ENCODE measurements around the gene TMF1.
A peak's percentile ranks its signal among the peaks of the same experiment; 100 is the strongest.

TMF1 gene

DNA sequence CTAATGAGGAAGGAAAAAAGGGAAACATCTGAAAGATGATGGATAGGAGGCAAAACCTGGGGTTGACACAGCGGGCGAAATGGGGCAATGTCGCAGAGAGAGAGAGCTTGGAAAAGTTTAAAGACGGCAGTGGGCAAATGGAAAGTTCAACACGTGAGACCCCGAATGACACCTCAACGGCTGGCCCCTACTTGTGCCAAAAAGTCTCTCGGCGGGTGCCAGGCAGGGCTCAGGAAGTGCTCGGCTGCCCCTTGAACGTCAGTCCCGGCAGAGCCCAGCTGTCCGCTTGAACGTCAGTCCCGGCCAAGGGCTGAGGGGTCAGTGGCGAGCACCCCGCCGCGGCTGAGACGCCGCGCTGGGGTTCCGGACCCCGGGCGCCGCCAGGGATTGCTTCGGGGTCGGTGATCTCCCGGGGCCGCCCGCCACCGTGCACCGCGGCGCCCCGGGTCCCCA lies 39.3 kb downstream of the TMF1 start:
- DNase-seq: no peak

DNA sequence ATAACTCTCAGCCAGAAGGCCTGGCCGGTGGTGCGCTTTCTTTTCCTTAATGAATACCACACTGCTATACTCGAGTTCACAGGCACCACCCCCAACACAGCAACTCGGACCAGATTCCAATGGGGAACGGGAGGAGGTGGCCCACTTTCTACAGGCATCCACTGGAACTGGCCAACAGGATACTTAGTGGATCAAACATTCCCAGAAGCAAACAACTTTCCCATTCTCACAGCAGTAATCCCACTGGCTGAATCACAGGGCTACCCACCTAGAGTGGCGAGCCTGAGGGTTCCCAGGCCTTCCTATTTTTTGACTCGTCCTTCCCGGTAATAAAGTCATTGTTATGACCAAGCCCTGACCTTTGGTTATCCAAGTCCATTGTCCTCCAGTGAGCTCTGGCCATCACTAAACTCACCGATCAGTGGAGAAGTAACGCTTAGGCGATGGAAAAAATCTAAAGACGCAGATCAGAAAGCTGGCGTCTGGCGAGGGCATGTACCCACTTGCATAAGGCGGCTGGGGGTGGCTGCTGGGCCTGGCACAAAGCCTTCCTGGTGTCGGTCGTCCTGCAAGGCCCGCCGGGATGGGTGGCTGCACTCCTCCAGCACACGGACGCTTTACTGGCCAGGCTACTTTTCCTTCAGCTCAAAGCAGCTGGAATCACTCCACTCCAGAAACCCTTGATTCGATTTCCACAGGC lies 39.9 kb downstream of the TMF1 start:
- DNase-seq: no peak

DNA sequence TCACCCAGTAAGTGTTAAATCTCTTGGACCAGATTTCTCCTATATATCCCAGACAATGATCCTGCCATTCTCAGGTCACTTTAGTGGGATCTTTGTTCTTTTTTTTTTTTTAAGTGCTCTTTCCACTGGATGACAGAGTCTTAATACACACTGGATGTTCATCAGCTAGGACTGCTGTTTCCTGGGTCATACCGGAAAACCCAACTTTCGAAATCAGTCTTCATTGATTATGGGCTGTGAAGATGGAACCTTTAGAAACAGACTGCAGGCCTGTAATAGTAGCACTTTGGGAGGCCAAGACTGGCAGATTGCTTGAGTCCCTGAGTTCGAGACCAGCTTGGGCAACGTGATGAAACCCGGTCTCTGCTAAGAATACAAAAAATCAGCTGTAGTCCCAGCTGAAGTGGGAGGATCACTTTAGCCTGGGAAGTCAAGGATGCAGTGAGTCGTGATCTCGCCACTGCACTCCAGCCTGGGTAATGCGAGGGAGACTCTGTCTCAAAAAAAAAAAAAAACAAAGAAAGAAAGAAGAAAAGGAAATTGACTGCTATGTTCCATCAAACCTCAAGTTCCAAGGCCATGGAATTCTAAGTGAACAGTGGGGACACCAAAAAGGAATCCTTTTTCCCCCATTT lies 40.9 kb downstream of the TMF1 start:
- no peak for DNase-seq

DNA sequence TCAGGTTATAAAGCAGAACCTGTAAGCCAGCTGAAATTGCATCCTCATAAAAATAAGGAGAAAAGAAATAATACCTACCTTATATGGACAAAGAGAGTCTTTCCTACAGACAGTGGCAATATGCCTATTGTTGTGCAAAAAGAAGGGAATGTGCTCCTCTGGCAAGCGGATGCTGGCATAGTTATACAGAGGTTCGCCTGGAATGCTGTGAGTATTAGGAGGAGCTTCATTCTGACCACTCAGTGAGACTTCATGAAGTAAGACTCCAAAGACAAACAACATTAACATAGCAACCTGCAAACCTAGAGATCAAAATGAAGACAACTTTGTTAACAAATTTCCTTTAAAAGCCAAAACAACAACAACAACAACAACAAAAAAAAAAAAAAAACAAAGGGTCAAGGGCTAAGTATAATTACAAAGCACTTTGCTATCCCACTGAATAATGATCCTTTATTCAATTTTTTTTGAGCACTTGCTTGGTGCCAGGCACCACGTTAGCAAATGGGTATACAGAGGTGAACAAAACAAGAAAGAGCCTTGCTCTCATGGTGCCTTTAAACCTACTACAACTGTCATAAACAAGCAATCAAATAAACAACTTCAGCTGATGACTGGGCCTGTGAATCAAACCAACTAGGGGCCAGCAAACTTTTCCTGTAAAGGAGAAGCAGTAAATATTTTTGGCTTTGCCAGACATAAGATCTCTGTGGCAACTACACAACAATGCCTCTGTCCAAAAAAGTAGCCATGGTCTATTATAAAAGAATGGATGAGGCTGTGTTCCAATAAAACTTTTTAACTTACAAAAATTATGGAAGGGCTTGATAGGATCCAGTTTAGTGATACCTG lies 42.3 kb downstream of the TMF1 start:
- no peak for DNase-seq

DNA sequence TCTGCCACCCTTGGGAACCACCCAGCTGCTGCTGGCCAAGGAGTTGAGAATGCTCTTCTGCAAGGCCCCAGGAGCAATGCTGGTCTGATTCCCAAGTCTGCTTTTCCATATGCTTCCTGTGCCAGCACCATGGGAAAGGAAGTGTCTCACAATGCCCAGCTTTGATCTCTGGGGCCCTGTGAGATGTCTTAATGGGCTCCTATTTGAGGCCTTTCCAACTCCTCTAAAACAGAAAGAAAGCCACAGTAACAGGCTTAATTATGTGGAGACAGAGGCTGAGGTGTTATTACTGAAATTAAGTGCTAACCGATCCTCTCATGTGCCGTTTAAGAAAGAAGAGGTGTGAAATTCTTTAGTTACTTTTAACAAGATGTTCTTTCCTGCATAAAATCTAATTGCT lies 43.2 kb downstream of the TMF1 start:
- DNase-seq: no peak

DNA sequence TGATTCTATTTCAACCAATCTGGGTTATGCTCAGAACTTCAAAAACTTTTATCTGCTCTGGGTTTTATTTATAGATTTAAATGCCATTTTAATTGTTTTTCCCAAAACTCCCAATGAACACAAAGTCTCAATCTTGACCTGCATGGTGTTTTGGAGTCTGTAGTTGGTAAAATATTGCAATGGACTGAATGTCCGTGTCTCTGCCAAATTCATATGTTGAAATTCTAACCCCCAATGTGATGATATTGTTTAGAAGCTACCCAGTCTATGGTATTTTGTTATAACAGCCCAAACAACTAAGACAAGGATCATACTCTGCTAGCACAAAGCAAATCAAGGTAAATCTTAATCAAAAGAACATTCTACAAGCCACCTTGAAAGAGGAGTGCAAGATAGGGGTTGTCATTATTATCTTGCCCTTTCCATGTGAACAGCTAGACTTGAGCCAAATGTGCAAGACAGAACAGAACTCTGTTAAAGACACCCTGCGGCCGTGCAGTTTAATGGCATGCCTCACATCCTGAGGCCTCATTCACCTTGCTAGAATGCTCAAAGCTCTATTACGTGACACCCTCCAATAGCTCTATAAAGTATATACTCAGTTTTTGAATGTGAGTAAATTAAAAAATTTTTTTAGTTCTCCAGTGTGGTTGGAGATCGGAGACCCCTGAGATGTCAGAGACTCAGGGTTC lies 46.2 kb downstream of the TMF1 start:
- no peak for DNase-seq

DNA sequence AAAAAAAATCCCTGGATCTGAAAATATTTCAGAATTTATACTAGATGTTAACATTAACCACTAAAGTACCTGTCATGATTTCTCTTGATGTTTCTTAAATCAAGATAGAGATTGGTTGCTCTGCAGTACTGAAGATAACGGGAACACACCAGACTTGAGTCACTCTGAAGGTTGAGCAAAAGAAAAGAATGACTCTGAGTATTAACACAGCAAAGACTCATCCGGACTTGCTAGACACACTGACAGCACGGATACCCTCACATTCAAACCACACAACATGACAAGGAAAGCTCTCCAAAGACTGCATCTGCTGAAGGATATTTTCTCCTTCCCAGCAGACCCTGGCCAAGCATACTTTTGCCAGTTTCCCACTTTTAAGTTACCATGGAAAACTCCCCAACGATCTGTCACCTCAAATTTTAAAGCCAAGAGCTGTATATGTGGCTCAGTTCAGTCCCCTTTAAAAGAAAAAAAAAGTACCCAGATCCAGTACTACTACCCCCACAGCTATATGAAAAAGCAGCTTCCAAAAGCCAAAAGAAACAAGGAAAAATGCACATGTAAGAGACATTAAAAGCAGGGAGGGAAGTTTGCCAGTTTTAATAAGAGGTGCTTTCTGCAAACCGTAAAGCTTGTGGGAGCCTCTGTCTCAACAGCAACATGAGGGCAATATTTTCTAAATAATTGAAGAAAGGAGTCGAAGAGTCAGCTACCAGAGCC lies 46.9 kb downstream of the TMF1 start:
- DNase-seq: no peak

DNA sequence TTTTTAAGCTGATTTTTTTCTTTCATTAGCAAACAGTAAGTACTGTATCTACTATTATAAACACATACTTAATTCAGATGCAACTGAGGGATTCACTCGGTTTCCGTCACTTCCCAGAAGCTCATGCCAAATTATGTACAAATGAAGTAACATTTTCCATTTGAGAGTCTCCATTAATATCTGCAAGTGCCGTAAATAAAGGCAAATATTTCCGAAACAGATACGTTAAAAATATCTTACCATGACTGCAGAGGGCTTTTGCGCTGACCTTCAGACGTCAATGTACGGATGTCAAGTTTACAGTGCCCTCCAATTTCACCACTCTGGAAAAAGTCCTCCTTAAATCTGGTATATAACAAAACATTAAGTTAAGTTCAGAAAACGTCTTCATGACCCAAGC lies 48.0 kb downstream of the TMF1 start:
- no peak for DNase-seq

DNA sequence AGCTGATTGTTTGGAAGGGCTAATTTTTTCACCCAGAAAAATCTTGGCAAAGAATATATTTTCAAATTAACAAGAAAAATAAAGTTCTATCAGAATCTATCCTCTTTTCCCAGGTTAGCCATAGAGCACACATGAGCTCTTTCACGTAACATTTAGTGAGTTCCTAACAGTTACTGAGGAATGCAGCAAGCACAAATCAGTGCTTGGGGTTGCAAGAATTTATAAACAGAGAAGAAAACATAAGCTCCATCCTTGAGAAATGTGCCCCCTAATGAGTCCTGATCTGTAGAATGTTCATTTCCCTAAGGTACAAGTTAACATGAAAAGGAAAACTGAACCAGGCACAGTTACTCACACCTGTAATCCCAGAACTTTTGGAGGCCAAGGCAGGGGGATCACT lies 52.5 kb downstream of the TMF1 start:
- DNase-seq: no peak

DNA sequence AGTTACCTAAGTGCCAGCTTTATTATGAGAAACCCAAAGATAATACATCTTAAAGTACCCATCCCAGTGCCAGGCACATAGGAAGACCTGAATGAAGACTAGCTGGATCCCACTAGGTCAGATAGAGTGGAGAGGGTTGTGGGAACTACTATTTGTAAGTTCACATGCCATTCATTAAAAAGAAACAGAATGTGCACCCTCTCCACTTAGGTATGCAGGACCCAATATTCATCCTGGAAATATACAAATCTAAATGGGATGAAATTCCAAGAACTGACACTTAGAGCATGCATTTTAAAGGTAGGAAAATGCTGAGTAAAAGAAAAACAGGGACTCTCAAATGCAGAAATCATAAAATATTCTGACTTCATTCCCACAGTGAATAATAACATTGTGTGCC lies 53.0 kb downstream of the TMF1 start:
- no peak for DNase-seq

DNA sequence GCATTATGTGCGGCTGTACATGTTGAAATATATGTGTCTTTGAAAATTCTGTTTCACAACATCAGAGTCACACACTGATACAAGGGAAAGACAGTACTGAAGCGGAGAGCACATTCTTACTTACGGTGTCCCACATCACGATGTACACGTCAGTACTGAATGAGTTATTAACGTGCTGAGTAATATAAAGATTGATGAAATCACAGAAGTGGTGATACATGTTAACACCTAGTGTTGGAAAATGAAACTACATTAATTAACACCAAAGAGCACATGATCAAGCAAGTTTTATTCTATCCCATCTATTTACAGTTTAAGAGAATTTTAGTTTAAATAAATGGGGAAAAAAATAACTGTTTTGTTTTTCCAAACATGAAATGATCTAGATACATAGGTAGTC lies 54.2 kb downstream of the TMF1 start:
- peak; percentile 7 for DNase-seq

DNA sequence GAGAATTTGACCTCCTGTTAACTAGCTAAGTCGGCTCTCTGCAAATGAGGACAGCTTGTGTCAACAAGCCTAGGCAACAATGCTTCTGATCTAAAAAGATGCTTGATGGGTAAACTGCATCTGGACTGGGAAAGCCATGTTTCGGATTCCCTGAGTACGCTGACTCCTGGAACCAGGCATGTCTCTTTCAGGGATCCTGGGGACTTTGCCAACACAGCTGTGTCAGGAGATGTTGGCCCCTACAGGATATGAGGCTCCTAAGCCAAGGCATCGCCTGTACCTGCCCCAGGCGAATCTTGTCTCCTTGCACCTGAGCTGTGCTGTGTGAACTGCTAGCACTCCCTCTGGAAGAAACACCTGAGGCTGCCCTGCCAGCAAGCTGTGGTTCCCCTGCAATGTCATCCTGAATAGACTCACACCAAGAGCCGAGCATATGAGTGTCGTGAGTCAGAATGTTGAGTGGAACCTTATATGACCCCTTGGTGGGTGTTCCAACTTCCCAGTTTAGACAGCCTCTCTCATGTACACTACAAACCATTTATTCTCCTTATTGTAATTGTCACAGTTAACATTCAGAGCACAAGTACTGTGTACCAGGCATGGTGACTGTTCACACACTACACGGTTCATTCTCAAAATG lies 55.7 kb downstream of the TMF1 start:
- no peak for DNase-seq

DNA sequence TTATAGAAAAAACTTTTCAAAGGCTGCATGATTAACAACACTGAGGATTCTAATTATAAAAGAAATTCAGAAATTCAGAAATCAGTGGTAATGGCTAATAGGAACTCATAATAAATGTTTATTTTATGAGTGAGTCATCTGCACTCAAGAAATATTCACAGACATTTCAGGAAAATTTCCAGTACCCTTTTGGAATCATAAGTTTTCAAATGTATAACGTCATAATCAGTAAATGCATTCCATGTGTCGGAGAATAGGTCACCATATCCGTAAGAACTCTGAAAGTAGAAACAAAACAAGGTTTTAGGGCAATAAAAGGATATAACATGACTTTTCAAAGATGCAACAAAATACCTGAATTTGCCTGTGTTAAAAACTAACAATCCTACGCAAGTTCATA lies 63.4 kb downstream of the TMF1 start:
- no peak for DNase-seq

DNA sequence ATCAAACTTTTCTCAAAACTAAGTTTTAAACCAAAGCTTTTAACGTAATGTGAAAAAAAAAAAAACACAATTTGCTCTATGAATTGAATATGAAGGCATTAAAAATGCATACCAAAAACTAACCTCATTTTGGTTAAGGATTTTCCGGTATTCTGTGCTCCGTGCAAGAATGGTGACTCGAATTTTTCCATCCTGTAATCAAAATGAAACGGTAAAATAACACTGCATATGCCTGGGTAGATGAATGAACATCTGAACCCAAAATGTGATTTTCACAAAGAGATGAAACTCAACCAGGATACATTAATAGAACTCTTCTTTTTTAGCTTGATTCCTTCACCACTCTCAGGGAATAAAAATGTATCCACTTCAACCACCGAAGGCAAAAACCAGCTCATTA lies 64.8 kb downstream of the TMF1 start:
- DNase-seq: no peak

DNA sequence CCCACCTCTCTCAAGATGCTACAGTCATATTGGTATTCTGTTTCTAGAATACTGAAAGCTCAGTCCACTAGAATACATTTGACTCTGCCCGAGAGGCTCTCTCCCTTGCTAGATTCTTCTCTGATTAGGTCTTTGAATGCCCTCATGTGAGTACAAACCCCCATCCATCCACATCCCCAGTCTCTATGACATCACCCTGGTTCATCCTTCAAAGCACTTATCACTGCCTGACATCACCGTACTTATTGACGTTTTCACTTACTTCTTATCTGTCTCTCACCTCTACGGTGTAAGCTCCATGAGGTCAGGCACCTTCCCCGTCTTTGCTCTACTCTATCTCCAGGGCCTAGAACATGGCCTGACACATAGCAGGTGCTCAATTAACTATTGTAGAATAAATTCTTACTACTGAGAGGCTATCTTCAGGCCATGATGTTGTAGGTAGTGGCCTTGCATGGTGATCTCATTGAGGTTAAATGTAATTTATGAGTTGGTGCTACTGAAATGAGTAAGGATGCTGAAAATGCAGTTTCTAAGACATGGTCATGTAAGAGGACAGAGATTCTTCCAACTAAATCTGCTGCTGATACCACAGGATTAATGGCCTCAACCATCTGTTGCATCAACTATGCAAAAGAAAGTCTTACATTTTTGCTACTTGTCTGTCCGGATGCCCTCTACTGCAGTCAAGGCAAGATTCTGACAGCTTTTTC lies 65.5 kb downstream of the TMF1 start:
- DNase-seq: no peak

DNA sequence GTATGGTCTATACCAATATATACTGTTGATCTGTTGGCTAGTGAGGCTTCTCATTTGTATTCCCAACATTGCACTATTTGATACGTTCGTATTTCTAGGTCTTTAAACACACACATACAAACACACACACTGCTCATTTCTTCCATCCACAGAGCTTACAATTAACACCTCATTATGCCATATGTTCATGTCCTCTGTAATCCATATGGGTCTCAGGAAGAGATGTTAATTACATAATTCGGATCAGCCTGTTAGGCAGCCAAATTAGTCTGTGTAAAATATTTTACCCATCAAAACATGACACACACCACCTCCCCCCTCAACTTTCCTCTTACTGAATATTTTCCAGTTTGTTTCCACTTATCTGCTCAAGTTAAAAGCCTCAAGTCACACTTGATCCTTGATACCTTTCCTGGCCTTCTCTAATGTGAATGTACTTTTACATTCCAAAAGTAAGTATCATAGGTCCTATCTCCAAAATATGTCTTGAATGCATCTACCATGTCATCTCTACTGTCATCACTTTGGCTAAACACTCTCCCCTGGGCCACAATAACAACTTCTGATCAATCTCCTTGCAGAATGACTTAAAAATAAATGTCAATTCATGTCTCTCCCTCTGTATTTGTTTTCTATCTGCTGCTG lies 66.9 kb downstream of the TMF1 start:
- no peak for DNase-seq

DNA sequence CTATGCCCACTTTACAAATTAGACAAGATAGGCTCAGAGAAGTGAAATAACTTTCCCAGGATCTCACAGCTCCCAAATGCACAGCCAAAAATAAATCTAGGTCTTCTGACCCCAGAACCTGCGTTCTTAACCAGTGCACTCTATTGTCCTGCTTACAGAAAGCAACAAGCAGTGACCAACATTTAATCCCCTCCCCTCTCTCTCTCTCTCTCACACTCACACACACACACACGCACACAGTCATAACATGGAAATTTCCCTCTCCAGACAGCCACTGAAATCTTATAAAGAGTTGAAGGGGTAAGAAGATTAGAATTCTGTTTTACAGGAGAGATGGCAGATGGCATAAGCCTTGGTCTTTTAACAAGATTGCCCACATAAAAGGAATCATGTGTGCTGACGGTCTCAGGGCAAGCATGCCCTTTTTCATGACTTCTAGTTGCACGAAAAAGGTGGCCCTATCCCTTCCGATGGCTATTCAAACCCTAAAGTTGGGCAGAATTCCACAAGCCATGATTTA lies 68.1 kb downstream of the TMF1 start:
- DNase-seq: no peak

DNA sequence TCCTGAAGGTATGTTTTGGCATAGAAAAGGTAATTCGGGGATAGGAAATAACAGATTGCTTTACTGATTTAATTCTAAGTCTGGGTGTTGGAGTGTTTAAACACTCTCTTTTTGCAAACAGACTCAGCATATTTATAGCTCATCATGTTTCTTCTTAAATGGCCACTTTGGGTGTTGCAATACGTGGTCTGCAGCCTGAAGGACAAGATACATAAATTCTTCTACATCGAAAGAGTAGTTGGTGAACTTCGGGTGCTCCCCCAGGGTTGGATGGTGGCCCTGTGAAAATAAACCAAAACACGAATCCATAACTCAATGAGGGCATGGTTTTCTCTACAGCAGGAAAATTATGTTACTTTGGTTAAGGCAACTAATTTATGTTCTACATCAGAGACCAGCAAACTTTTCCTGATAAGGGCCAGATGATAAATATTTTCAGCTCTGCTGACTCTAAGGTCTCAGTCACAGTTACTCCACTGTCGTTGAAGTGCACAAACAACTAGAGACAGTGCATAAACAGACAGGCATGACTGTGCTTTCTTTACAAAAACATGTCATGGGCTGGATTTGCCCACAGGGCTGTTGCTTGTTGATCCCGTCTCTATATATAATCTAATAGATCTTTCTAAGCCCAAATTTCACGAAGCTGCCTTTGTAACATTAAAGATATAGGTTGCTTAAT lies 74.5 kb downstream of the TMF1 start:
- DNase-seq: no peak

DNA sequence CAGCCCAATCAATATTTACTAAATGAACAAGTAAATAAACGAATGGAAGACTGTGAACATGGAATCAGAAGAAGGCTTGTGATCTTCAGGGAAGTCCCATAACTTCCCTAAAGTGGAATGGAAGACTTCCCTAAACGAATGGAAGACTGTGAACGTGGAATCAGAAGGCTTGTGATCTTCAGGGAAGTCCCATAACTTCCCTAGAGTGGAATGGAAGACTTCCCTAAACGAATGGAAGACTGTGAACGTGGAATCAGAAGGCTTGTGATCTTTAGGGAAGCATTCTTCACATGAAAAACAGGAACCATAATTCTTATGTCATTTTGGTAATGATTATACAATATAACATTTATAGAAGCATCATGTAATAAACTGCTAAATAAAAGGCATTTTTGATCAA lies 77.4 kb downstream of the TMF1 start:
- DNase-seq: no peak

DNA sequence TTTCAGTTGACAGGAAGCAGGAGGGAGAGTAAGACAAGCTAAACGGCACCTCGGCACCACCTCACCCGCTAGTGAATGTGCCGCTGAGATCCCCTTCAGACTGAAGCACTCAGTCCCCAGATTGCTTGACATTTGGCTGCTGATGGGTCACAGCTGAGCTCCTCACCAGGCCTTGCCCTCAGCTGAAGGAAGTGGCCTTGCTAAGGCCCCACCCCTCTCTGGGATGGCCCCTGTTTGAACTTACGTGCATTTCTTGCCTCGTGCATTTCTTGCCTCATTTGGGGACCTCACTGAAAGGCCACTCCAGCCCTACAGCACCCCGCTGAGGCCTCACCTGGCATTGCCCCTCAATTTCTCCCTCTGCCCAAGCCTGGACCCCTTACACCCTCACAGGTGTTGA lies 78.5 kb downstream of the TMF1 start:
- no peak for DNase-seq
